ENCODE measurements around the gene DSG2. TPM values are rescaled to one million over a fixed set of nuclear protein-coding genes. Genes with fewer than 3 reads are reported as not detected.

DSG2 gene
- total and polyA plus RNA-seq, 2 donors = 10.1 to 44.1 TPM

GRCh38 chr18:31575515-31576257 lies 77.7 kb downstream of the DSG2 start:
- no peak for DNase-seq (ENCODE audit: extremely low spot score)
- Histone ChIP-seq H3K36me3 (ENCODE audit: insufficient read depth) (no peaks in the 10 kb centered on the region), H3K4me1 (ENCODE audit: insufficient read depth) (peaks cover 1% of the 10 kb centered on the region), H3K27ac (ENCODE audit: low read depth) (no peak overlapping the region), H3K4me3 (ENCODE audit: low read depth, low read length) (no peak overlapping the region)
- 61% methylated on average over 3 of the region's 3 CpGs for WGBS

GRCh38 chr18:31576670-31577069 lies 78.7 kb downstream of the DSG2 start:
- WGBS = 59% methylated on average over 4 of the region's 4 CpGs
- Histone ChIP-seq H3K4me1 (ENCODE audit: insufficient read depth) (peaks cover 1% of the 10 kb centered on the region), H3K36me3 (ENCODE audit: insufficient read depth) (no peaks in the 10 kb centered on the region), H3K27ac (ENCODE audit: low read depth) (no peak overlapping the region), H3K4me3 (ENCODE audit: low read depth, low read length) (no peak overlapping the region)
- DNase-seq (ENCODE audit: extremely low spot score) = no peak

- DNase-seq (ENCODE audit: extremely low spot score) = no peak
- Histone ChIP-seq H3K36me3 (ENCODE audit: insufficient read depth) (no peaks in the 10 kb centered on the region), H3K4me3 (ENCODE audit: low read depth, low read length) (no peak overlapping the region), H3K4me1 (ENCODE audit: insufficient read depth) (peaks cover 1% of the 10 kb centered on the region), H3K27ac (ENCODE audit: low read depth) (no peak overlapping the region)
- WGBS = 46% methylated on average over 1 of the region's 1 CpG
These were observed 79.2 kb downstream of the DSG2 start for GRCh38 chr18:31577195-31577594.

GRCh38 chr18:31578126-31578525 lies 80.1 kb downstream of the DSG2 start:
- WGBS = 98% methylated on average over 4 of the region's 4 CpGs
- Histone ChIP-seq H3K4me1 (ENCODE audit: insufficient read depth) (peaks cover 1% of the 10 kb centered on the region), H3K4me3 (ENCODE audit: low read depth, low read length) (no peak overlapping the region), H3K27ac (ENCODE audit: low read depth) (no peak overlapping the region), H3K36me3 (ENCODE audit: insufficient read depth) (no peaks in the 10 kb centered on the region)
- no peak for DNase-seq (ENCODE audit: extremely low spot score)

- no peak overlapping the region for H3K4me3 ChIP-seq (ENCODE audit: low read depth, low read length)
- WGBS = 92% methylated on average over 2 of the region's 2 CpGs
- no peak for DNase-seq (ENCODE audit: extremely low spot score)
These were observed 81.4 kb downstream of the DSG2 start for GRCh38 chr18:31579375-31579774.

GRCh38 chr18:31581498-31582197 lies 83.7 kb downstream of the DSG2 start:
- DNase-seq (ENCODE audit: extremely low spot score) = no peak
- H3K4me1 ChIP-seq (ENCODE audit: insufficient read depth) = no peaks in the 10 kb centered on the region
- H3K27ac ChIP-seq (ENCODE audit: low read depth) = no peak overlapping the region
- no peak overlapping the region for H3K4me3 ChIP-seq (ENCODE audit: low read depth, low read length)
- H3K36me3 ChIP-seq (ENCODE audit: insufficient read depth) = no peaks in the 10 kb centered on the region
- 25% methylated on average over 4 of the region's 4 CpGs for WGBS

More at GRCh38 chr18:31579375-31579774, 81.4 kb downstream of the DSG2 start:
- no peak overlapping the region for H3K27ac ChIP-seq (ENCODE audit: low read depth)
- H3K4me1 ChIP-seq (ENCODE audit: insufficient read depth) = peaks cover 1% of the 10 kb centered on the region
- no peaks in the 10 kb centered on the region for H3K36me3 ChIP-seq (ENCODE audit: insufficient read depth)

- no peak overlapping the region for H3K4me3 ChIP-seq (ENCODE audit: low read depth, low read length)
- 93% methylated on average over 5 of the region's 5 CpGs for WGBS
- no peak for DNase-seq (ENCODE audit: extremely low spot score)
- no peaks in the 10 kb centered on the region for H3K36me3 ChIP-seq (ENCODE audit: insufficient read depth)
- H3K27ac ChIP-seq (ENCODE audit: low read depth) = no peak overlapping the region
- H3K4me1 ChIP-seq (ENCODE audit: insufficient read depth) = no peaks in the 10 kb centered on the region
These were observed 85.3 kb downstream of the DSG2 start for GRCh38 chr18:31583185-31583854.

GRCh38 chr18:31585991-31586390 lies 88.0 kb downstream of the DSG2 start:
- no peaks in the 10 kb centered on the region for H3K36me3 ChIP-seq (ENCODE audit: insufficient read depth)
- 88% methylated on average over 5 of the region's 5 CpGs for WGBS
- H3K4me1 ChIP-seq (ENCODE audit: insufficient read depth) = no peaks in the 10 kb centered on the region
- no peak overlapping the region for H3K27ac ChIP-seq (ENCODE audit: low read depth)
- DNase-seq (ENCODE audit: extremely low spot score) = no peak
- H3K4me3 ChIP-seq (ENCODE audit: low read depth, low read length) = no peak overlapping the region

GRCh38 chr18:31586616-31587015 lies 88.6 kb downstream of the DSG2 start:
- Histone ChIP-seq H3K27ac (ENCODE audit: low read depth) (no peak overlapping the region), H3K4me3 (ENCODE audit: low read depth, low read length) (no peak overlapping the region), H3K4me1 (ENCODE audit: insufficient read depth) (no peaks in the 10 kb centered on the region), H3K36me3 (ENCODE audit: insufficient read depth) (no peaks in the 10 kb centered on the region)
- 71% methylated on average over 5 of the region's 5 CpGs for WGBS
- no peak for DNase-seq (ENCODE audit: extremely low spot score)

- no peak for DNase-seq (ENCODE audit: extremely low spot score)
- H3K4me3 ChIP-seq (ENCODE audit: low read depth, low read length) = no peak overlapping the region
- no peaks in the 10 kb centered on the region for H3K36me3 ChIP-seq (ENCODE audit: insufficient read depth)
- 68% methylated on average over 4 of the region's 4 CpGs for WGBS
- no peaks in the 10 kb centered on the region for H3K4me1 ChIP-seq (ENCODE audit: insufficient read depth)
- H3K27ac ChIP-seq (ENCODE audit: low read depth) = no peak overlapping the region
These were observed 89.6 kb downstream of the DSG2 start for GRCh38 chr18:31587529-31587928.

GRCh38 chr18:31590570-31590969 lies 92.6 kb downstream of the DSG2 start:
- WGBS = 87% methylated on average over 8 of the region's 8 CpGs
- no peak overlapping the region for H3K27ac ChIP-seq (ENCODE audit: low read depth)
- no peaks in the 10 kb centered on the region for H3K4me1 ChIP-seq (ENCODE audit: insufficient read depth)
- H3K4me3 ChIP-seq (ENCODE audit: low read depth, low read length) = no peak overlapping the region
- no peak for DNase-seq (ENCODE audit: extremely low spot score)
- H3K36me3 ChIP-seq (ENCODE audit: insufficient read depth) = no peaks in the 10 kb centered on the region

- WGBS = 63% methylated on average over 2 of the region's 2 CpGs
- Histone ChIP-seq H3K36me3 (ENCODE audit: insufficient read depth) (no peaks in the 10 kb centered on the region), H3K4me3 (ENCODE audit: low read depth, low read length) (no peak overlapping the region), H3K27ac (ENCODE audit: low read depth) (no peak overlapping the region), H3K4me1 (ENCODE audit: insufficient read depth) (no peaks in the 10 kb centered on the region)
- no peak for DNase-seq (ENCODE audit: extremely low spot score)
These were observed 93.1 kb downstream of the DSG2 start for GRCh38 chr18:31591113-31591512.

GRCh38 chr18:31591628-31592027 lies 93.7 kb downstream of the DSG2 start, which contains the start of gene TTR:
TTR (plus strand) TSS chr18:31591877; CDS start chr18:31591903, 26 bp downstream.
- Histone ChIP-seq H3K4me3 (ENCODE audit: low read depth, low read length) (no peak within 1 kb of the TSS), H3K36me3 (ENCODE audit: insufficient read depth) (no peaks in the 10 kb centered on the region), H3K27ac (ENCODE audit: low read depth) (no peak within 1 kb of the TSS), H3K4me1 (ENCODE audit: insufficient read depth) (no peaks in the 10 kb centered on the region)
- DNase-seq (ENCODE audit: extremely low spot score) = no peak
- 66% methylated on average over 5 of the region's 5 CpGs for WGBS
